HEK293T (cell line): ENCODE results near the gene MSTN.
"Not testable (repeated sequence)": the region's sequence is repeated elsewhere in the genome, so short reads cannot be mapped to it uniquely, and the experiment has no call there.

Experiments used
- FOXA1 ChIP-seq: fragments of 450-650 bp; IDR thresholded peaks from 2 replicates; pipeline ENCODE4 v1.6.1; 2016; ENCODE audit warnings: mild to moderate bottlenecking
- FOXM1 ChIP-seq: fragments of 450-650 bp; IDR thresholded peaks from 2 replicates; pipeline ENCODE4 v1.6.1; 2017; ENCODE audit warnings: mild to moderate bottlenecking, borderline replicate concordance
- HDGF ChIP-seq: fragments of 450-650 bp; IDR thresholded peaks from 2 replicates; pipeline ENCODE4 v1.6.1; 2017; ENCODE audit warnings: antibody characterized with exemption, borderline replicate concordance
- SP1 ChIP-seq: fragments of 450-650 bp; IDR thresholded peaks from 2 replicates; pipeline ENCODE4 v1.6.1; 2017
- ZNF384 ChIP-seq: fragments of 450-650 bp; IDR thresholded peaks from 2 replicates; pipeline ENCODE4 v1.6.1; 2016

GRCh38 chr2:190034417-190034816, 28.1 kb downstream of the MSTN start:
- not testable (repeated sequence) for TF ChIP-seq ZNF384, SP1, FOXM1, FOXA1, HDGF
